Activated T-helper 17 cell treated with anti-CD3 and anti-CD28 coated beads, Interleukin-2, amount 50 U/mL, for 72 hours (primary cell): ENCODE results near the gene GPC3. TPM values are rescaled to one million over a fixed set of nuclear protein-coding genes. Genes with fewer than 3 reads are reported as not detected.

Experiments
- ATAC-seq: fragments of 150-1000 bp; cut with Tn5 transposase; replicated peaks from 2 replicates; pipeline ENCODE4 v1.10.0; 2021; ENCODE audit warnings: mild to moderate bottlenecking, moderate library complexity
- H3K27ac Mint-ChIP-seq: one replicate; pipeline ENCODE4 v1.8.0; 2022; ENCODE audit warnings: mixed read lengths
- H3K27me3 Mint-ChIP-seq: one replicate; pipeline ENCODE4 v1.8.0; 2022; ENCODE audit warnings: mixed read lengths
- H3K36me3 Mint-ChIP-seq: one replicate; pipeline ENCODE4 v1.8.0; 2022; ENCODE audit warnings: low read depth, mild to moderate bottlenecking, mixed read lengths
- H3K4me1 Mint-ChIP-seq: one replicate; pipeline ENCODE4 v1.8.0; 2022; ENCODE audit warnings: mixed read lengths
- H3K4me3 Mint-ChIP-seq: one replicate; pipeline ENCODE4 v1.8.0; 2022; ENCODE audit warnings: mild to moderate bottlenecking, mixed read lengths
- H3K9me3 Mint-ChIP-seq: one replicate; pipeline ENCODE4 v1.8.0; 2022; ENCODE audit warnings: mixed read lengths
- total RNA-seq, 2 donors: library from RNA; stranded (reverse); gene quantifications; one replicate each; pipeline ENCODE4 v1.2.3, GENCODE V29; 2022

The GPC3 gene
- total RNA-seq, 2 donors from 2014 or later, result 0.15 TPM; not detected in 1

GRCh38 chrX:133706890-133707289 lies 278.5 kb downstream of the GPC3 start:
- Mint-ChIP-seq H3K9me3 (no peaks in the 10 kb centered on the region), H3K27ac (no peak overlapping the region), H3K36me3 (no peaks in the 10 kb centered on the region), H3K27me3 (peaks cover 3% of the 10 kb centered on the region), H3K4me3 (no peak overlapping the region), H3K4me1 (no peaks in the 10 kb centered on the region)
- ATAC-seq, result no peak

GRCh38 chrX:133702230-133702629 lies 283.2 kb downstream of the GPC3 start:
- H3K27me3 Mint-ChIP-seq, result peaks cover 3% of the 10 kb centered on the region
- no peaks in the 10 kb centered on the region for H3K36me3 Mint-ChIP-seq
- H3K9me3 Mint-ChIP-seq, result no peaks in the 10 kb centered on the region

GRCh38 chrX:133699023-133699728 lies 286.2 kb downstream of the GPC3 start:
- H3K4me1 Mint-ChIP-seq, result no peaks in the 10 kb centered on the region
- H3K36me3 Mint-ChIP-seq, result no peaks in the 10 kb centered on the region
- ATAC-seq, result no peak
- no peak overlapping the region for H3K27ac Mint-ChIP-seq
- H3K9me3 Mint-ChIP-seq, result no peaks in the 10 kb centered on the region
- no peaks in the 10 kb centered on the region for H3K27me3 Mint-ChIP-seq
- no peak overlapping the region for H3K4me3 Mint-ChIP-seq

More at GRCh38 chrX:133702230-133702629, 283.2 kb downstream of the GPC3 start:
- ATAC-seq, result no peak
- H3K4me1 Mint-ChIP-seq, result no peaks in the 10 kb centered on the region
- H3K27ac Mint-ChIP-seq, result no peak overlapping the region
- H3K4me3 Mint-ChIP-seq, result no peak overlapping the region

GRCh38 chrX:133698298-133698697 lies 287.1 kb downstream of the GPC3 start:
- ATAC-seq, result no peak
- H3K4me3 Mint-ChIP-seq, result no peak overlapping the region
- no peaks in the 10 kb centered on the region for H3K9me3 Mint-ChIP-seq
- H3K4me1 Mint-ChIP-seq, result no peaks in the 10 kb centered on the region
- H3K27ac Mint-ChIP-seq, result no peak overlapping the region
- no peaks in the 10 kb centered on the region for H3K36me3 Mint-ChIP-seq
- no peaks in the 10 kb centered on the region for H3K27me3 Mint-ChIP-seq

GRCh38 chrX:133697656-133698055 lies 287.7 kb downstream of the GPC3 start:
- no peaks in the 10 kb centered on the region for H3K4me1 Mint-ChIP-seq
- H3K9me3 Mint-ChIP-seq, result no peaks in the 10 kb centered on the region
- no peak overlapping the region for H3K27ac Mint-ChIP-seq
- ATAC-seq, result no peak
- no peaks in the 10 kb centered on the region for H3K27me3 Mint-ChIP-seq
- no peaks in the 10 kb centered on the region for H3K36me3 Mint-ChIP-seq
- H3K4me3 Mint-ChIP-seq, result no peak overlapping the region

GRCh38 chrX:133689997-133690599 lies 295.3 kb downstream of the GPC3 start:
- no peaks in the 10 kb centered on the region for H3K36me3 Mint-ChIP-seq
- H3K27me3 Mint-ChIP-seq, result no peaks in the 10 kb centered on the region
- no peaks in the 10 kb centered on the region for H3K4me1 Mint-ChIP-seq

GRCh38 chrX:133685822-133686221 lies 299.6 kb downstream of the GPC3 start:
- Mint-ChIP-seq H3K4me3 (no peak overlapping the region), H3K36me3 (no peaks in the 10 kb centered on the region), H3K4me1 (no peaks in the 10 kb centered on the region), H3K9me3 (no peaks in the 10 kb centered on the region), H3K27ac (no peak overlapping the region), H3K27me3 (no peaks in the 10 kb centered on the region)
- ATAC-seq, result no peak

More at GRCh38 chrX:133689997-133690599, 295.3 kb downstream of the GPC3 start:
- no peak for ATAC-seq
- H3K27ac Mint-ChIP-seq, result no peak overlapping the region
- H3K9me3 Mint-ChIP-seq, result no peaks in the 10 kb centered on the region
- H3K4me3 Mint-ChIP-seq, result no peak overlapping the region

GRCh38 chrX:133681897-133682296 lies 303.5 kb downstream of the GPC3 start:
- Mint-ChIP-seq H3K27me3 (no peaks in the 10 kb centered on the region), H3K9me3 (no peaks in the 10 kb centered on the region), H3K27ac (no peak overlapping the region), H3K4me3 (no peak overlapping the region), H3K4me1 (no peaks in the 10 kb centered on the region), H3K36me3 (no peaks in the 10 kb centered on the region)
- ATAC-seq, result no peak

- Mint-ChIP-seq H3K4me1 (no peaks in the 10 kb centered on the region), H3K27me3 (no peaks in the 10 kb centered on the region), H3K36me3 (no peaks in the 10 kb centered on the region), H3K27ac (no peak overlapping the region), H3K4me3 (no peak overlapping the region), H3K9me3 (no peaks in the 10 kb centered on the region)
- no peak for ATAC-seq
Measured at GRCh38 chrX:133681421-133681820, 304.0 kb downstream of the GPC3 start.

- H3K9me3 Mint-ChIP-seq, result no peaks in the 10 kb centered on the region
- no peak for ATAC-seq
- no peaks in the 10 kb centered on the region for H3K4me1 Mint-ChIP-seq
- no peaks in the 10 kb centered on the region for H3K27me3 Mint-ChIP-seq
- H3K4me3 Mint-ChIP-seq, result no peak overlapping the region
- no peaks in the 10 kb centered on the region for H3K36me3 Mint-ChIP-seq
- no peak overlapping the region for H3K27ac Mint-ChIP-seq
Measured at GRCh38 chrX:133677123-133678063, 308.0 kb downstream of the GPC3 start.

GRCh38 chrX:133676344-133677122 lies 308.9 kb downstream of the GPC3 start:
- Mint-ChIP-seq H3K4me3 (no peak overlapping the region), H3K9me3 (no peaks in the 10 kb centered on the region), H3K27ac (no peak overlapping the region), H3K4me1 (no peaks in the 10 kb centered on the region), H3K36me3 (no peaks in the 10 kb centered on the region), H3K27me3 (peaks cover 3% of the 10 kb centered on the region)
- ATAC-seq, result no peak

GRCh38 chrX:133674726-133675470 lies 310.5 kb downstream of the GPC3 start:
- Mint-ChIP-seq H3K36me3 (no peaks in the 10 kb centered on the region), H3K27me3 (peaks cover 3% of the 10 kb centered on the region), H3K4me1 (no peaks in the 10 kb centered on the region), H3K27ac (no peak overlapping the region), H3K9me3 (no peaks in the 10 kb centered on the region), H3K4me3 (no peak overlapping the region)
- no peak for ATAC-seq

GRCh38 chrX:133670383-133670782 lies 315.0 kb downstream of the GPC3 start:
- Mint-ChIP-seq H3K9me3 (no peaks in the 10 kb centered on the region), H3K4me3 (no peak overlapping the region), H3K27ac (no peak overlapping the region), H3K36me3 (no peaks in the 10 kb centered on the region), H3K4me1 (no peaks in the 10 kb centered on the region), H3K27me3 (peaks cover 3% of the 10 kb centered on the region)
- ATAC-seq, result no peak
